OCI-LY3 (cell line): ENCODE data around the gene LTBP1.

Experiments
- H2AFZ ChIP-seq: fragments of 200-600, 300-600 bp; shearing (Covaris generic); 2 replicates; pipeline ENCODE4 v1.6.0; 2014; ENCODE audit warnings: antibody characterized with exemption, low read depth, low read length
- H3K27ac ChIP-seq: fragments of 200-600, 300-600 bp; sonication (generic); 2 replicates; pipeline ENCODE4 v1.5.1; 2014; ENCODE audit warnings: mild to moderate bottlenecking, low read length, moderate library complexity, mixed read lengths
- H3K27me3 ChIP-seq: fragments of 200-600, 300-600 bp; sonication (generic); 2 replicates; pipeline ENCODE4 v1.6.1; 2014; ENCODE audit warnings: low read depth, low read length, mixed read lengths
- H3K36me3 ChIP-seq: fragments of 200-600, 300-600 bp; sonication (generic); replicated peaks from 2 replicates; pipeline ENCODE3; 2014; ENCODE audit warnings: low read depth, low read length, mixed read lengths
- H3K4me1 ChIP-seq: fragments of 300-600, 200-600 bp; sonication (generic); 2 replicates; pipeline ENCODE4 v1.6.1; 2014; ENCODE audit warnings: low read length, mixed read lengths
- H3K4me2 ChIP-seq: fragments of 200-600, 300-600 bp; sonication (generic); 2 replicates; pipeline ENCODE4 v1.6.1; 2014; ENCODE audit warnings: low read length, mixed read lengths
- H3K4me3 ChIP-seq: fragments of 300-600, 200-600 bp; sonication (generic); 2 replicates; pipeline ENCODE4 v1.5.1; 2014; ENCODE audit warnings: antibody characterized with exemption, mild to moderate bottlenecking, low read length, moderate library complexity
- H3K79me2 ChIP-seq: fragments of 300-600, 200-600 bp; shearing (Covaris generic); 2 replicates; pipeline ENCODE4 v1.6.1; 2014; ENCODE audit warnings: mild to moderate bottlenecking, low read length, mixed read lengths
- H3K9ac ChIP-seq: fragments of 300-600, 200-600 bp; shearing (Covaris generic); 2 replicates; pipeline ENCODE4 v1.6.0; 2014; ENCODE audit warnings: mild to moderate bottlenecking, low read length, moderate library complexity
- H3K9me3 ChIP-seq: fragments of 200-600, 300-600 bp; shearing (Covaris generic); 2 replicates; pipeline ENCODE4 v1.6.1; 2014; ENCODE audit warnings: low read length, mixed read lengths; ENCODE audit not compliant: insufficient read depth
- H4K20me1 ChIP-seq: fragments of 200-600, 300-600 bp; sonication (generic); 2 replicates; pipeline ENCODE4 v1.6.1; 2016; ENCODE audit warnings: low read length, mixed read lengths; ENCODE audit not compliant: insufficient read depth
- EZH2phosphoT487 ChIP-seq: fragments of 200-600 bp; shearing (Covaris generic); IDR thresholded peaks from 2 replicates; pipeline ENCODE4 v1.6.1; 2018; ENCODE audit warnings: antibody characterized with exemption, mixed run types, low read depth
- TF ChIP-seq, protein P1 (sequence below): fragments of 200-600, 300-600 bp; sonication (generic); IDR thresholded peaks from 2 replicates; pipeline ENCODE4 v1.5.1; 2014; ENCODE audit warnings: antibody characterized with exemption, low read length, low read depth

The LTBP1 gene

GRCh38 chr2:33304032-33304864, 357.5 kb downstream of the LTBP1 start:
- Histone ChIP-seq H3K9me3 (no peaks in the 10 kb centered on the region), H3K79me2 (no peaks in the 10 kb centered on the region), H3K4me2 (no peak overlapping the region), H4K20me1 (no peaks in the 10 kb centered on the region), H3K27ac (no peak overlapping the region), H3K36me3 (no peaks in the 10 kb centered on the region), H3K4me3 (no peak overlapping the region), H3K4me1 (no peaks in the 10 kb centered on the region), H3K9ac (no peak overlapping the region), H3K27me3 (no peaks in the 10 kb centered on the region), H2AFZ (no peak overlapping the region)
- TF ChIP-seq, protein P1, sequence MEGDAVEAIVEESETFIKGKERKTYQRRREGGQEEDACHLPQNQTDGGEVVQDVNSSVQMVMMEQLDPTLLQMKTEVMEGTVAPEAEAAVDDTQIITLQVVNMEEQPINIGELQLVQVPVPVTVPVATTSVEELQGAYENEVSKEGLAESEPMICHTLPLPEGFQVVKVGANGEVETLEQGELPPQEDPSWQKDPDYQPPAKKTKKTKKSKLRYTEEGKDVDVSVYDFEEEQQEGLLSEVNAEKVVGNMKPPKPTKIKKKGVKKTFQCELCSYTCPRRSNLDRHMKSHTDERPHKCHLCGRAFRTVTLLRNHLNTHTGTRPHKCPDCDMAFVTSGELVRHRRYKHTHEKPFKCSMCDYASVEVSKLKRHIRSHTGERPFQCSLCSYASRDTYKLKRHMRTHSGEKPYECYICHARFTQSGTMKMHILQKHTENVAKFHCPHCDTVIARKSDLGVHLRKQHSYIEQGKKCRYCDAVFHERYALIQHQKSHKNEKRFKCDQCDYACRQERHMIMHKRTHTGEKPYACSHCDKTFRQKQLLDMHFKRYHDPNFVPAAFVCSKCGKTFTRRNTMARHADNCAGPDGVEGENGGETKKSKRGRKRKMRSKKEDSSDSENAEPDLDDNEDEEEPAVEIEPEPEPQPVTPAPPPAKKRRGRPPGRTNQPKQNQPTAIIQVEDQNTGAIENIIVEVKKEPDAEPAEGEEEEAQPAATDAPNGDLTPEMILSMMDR: no peak
- no peak for TF ChIP-seq EZH2phosphoT487

DNA sequence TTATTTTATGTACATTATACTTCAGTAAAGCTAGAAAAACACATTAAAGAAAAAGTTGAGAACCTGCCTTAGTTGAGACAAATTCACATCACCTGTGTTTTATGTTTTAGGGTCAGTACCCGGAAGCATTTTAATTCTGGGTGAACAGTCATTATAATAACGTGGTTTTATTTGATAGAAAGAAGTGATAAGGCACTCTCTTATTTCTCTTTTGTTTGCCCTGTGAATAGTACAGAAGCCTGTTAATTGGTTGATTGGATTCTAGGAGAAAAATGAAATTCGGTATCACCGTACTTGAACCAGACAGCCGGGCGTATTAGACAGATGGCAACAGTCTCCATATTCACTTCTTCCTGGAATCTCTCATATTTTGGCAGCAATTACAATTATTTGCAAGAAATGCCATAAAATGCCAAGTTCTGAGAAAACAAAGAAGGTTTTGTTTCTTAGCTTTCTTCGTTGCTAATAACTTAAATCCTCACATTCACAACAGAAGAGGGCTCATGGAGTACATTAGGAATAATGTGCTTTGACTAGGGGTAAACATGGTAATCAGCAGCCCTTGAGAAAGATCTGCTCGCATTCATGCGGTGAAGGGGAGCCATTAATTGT, 361.0 kb downstream of the LTBP1 start:
- TF ChIP-seq, protein P1: no peak
- TF ChIP-seq EZH2phosphoT487: no peak

DNA sequence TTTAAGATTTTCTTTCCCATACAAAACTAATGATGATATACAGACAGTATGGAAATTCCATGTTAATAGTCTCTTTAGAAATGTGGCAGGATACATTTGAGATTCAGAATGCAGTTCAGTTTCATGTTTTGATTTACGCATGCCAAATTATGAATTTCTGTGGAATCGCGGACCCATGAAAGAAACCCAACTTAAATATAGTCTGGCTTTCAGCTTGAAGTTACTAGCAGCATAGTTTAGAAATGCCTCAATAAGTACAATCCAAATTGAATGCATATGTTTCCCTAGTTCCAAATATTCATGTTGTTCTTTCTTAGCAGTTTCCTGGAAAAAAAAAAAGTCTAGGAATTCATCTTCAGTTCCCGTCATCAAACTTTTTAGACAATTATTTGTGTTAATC, 365.6 kb downstream of the LTBP1 start:
- Histone ChIP-seq H3K79me2 (no peaks in the 10 kb centered on the region), H3K4me3 (no peak overlapping the region), H3K27me3 (no peaks in the 10 kb centered on the region), H3K9ac (no peak overlapping the region), H2AFZ (no peak overlapping the region), H3K4me1 (no peaks in the 10 kb centered on the region), H3K9me3 (no peaks in the 10 kb centered on the region), H4K20me1 (no peaks in the 10 kb centered on the region), H3K27ac (no peak overlapping the region), H3K36me3 (no peaks in the 10 kb centered on the region), H3K4me2 (no peak overlapping the region)
- TF ChIP-seq, protein P1: no peak
- TF ChIP-seq EZH2phosphoT487: no peak

More for the DNA sequence above, 361.0 kb downstream of the LTBP1 start:
- H3K79me2 ChIP-seq: no peaks in the 10 kb centered on the region
- no peak overlapping the region for H2AFZ ChIP-seq
- H3K9me3 ChIP-seq: no peaks in the 10 kb centered on the region
- no peaks in the 10 kb centered on the region for H3K36me3 ChIP-seq
- H3K4me2 ChIP-seq: no peak overlapping the region
- H4K20me1 ChIP-seq: no peaks in the 10 kb centered on the region
- no peak overlapping the region for H3K9ac ChIP-seq
- no peak overlapping the region for H3K27ac ChIP-seq
- no peak overlapping the region for H3K4me3 ChIP-seq
- no peaks in the 10 kb centered on the region for H3K4me1 ChIP-seq
- no peaks in the 10 kb centered on the region for H3K27me3 ChIP-seq

GRCh38 chr2:33313039-33313438, 366.3 kb downstream of the LTBP1 start:
- Histone ChIP-seq H3K27me3 (no peaks in the 10 kb centered on the region), H3K4me3 (no peak overlapping the region), H3K9me3 (no peaks in the 10 kb centered on the region), H3K9ac (no peak overlapping the region), H3K4me1 (no peaks in the 10 kb centered on the region), H3K4me2 (no peak overlapping the region), H3K36me3 (no peaks in the 10 kb centered on the region), H3K79me2 (no peaks in the 10 kb centered on the region), H3K27ac (no peak overlapping the region), H4K20me1 (no peaks in the 10 kb centered on the region), H2AFZ (no peak overlapping the region)
- no peak for TF ChIP-seq EZH2phosphoT487
- TF ChIP-seq, protein P1: no peak
